OCI-LY7 (cell line): ENCODE data around the gene KCNK7. TPM values are rescaled to one million over a fixed set of nuclear protein-coding genes. Genes with fewer than 3 reads are reported as not detected.
A peak's percentile ranks its signal among the peaks of the same experiment; 100 is the strongest.

Source experiments
- BruUV-seq: library from RNA; stranded (reverse); fragments of 400-500 nt; replicated peaks from 2 replicates; lab custom pipeline; 2021; lab: Mats Ljungman, UMichigan
- CTCF ChIA-PET: fragments of 300-600 bp; sonication (Branson Sonifier 250); formaldehyde crosslinking; loops from one replicate; lab custom pipeline; 2022; ENCODE audit warnings: antibody characterized with exemption; ENCODE audit not compliant: unreplicated experiment; lab: Charles Lee
- POLR2A ChIA-PET: fragments of 300-600 bp; sonication (Branson Sonifier 250); formaldehyde crosslinking; loops from one replicate; lab custom pipeline; 2022; ENCODE audit warnings: antibody characterized with exemption; lab: Charles Lee
- DNase-seq: peaks from one replicate; pipeline ENCODE4 v3.0.0-alpha.2; 2015; ENCODE audit warnings: low spot score
- H2AFZ ChIP-seq: fragments of 200-600 bp; sonication (generic), shearing (Covaris generic); 2 replicates; pipeline ENCODE4 v1.6.1; 2014; ENCODE audit warnings: mild to moderate bottlenecking, antibody characterized with exemption, low read length, moderate library complexity
- H3K27ac ChIP-seq: fragments of 200-600 bp; sonication (generic); 2 replicates; pipeline ENCODE4 v1.5.1; 2014; ENCODE audit warnings: mixed run types, low read depth, mild to moderate bottlenecking, moderate library complexity, low read length, inconsistent platforms; ENCODE audit not compliant: poor library complexity, severe bottlenecking
- H3K36me3 ChIP-seq: fragments of 200-600 bp; sonication (generic); 2 replicates; pipeline ENCODE4 v1.6.1; 2014; ENCODE audit warnings: mild to moderate bottlenecking, antibody characterized with exemption, low read length, moderate library complexity, mixed read lengths; ENCODE audit not compliant: insufficient read depth
- H3K4me1 ChIP-seq: fragments of 200-600 bp; sonication (generic); 2 replicates; pipeline ENCODE4 v1.5.1; 2014; ENCODE audit warnings: mild to moderate bottlenecking, low read length; ENCODE audit not compliant: insufficient read depth, poor library complexity, severe bottlenecking
- H3K4me2 ChIP-seq: fragments of 200-600 bp; sonication (generic); 2 replicates; pipeline ENCODE4 v1.6.1; 2014; ENCODE audit warnings: mild to moderate bottlenecking, low read length
- H3K4me3 ChIP-seq: fragments of 200-600 bp; sonication (generic); 2 replicates; pipeline ENCODE4 v1.5.1; 2014; ENCODE audit warnings: mild to moderate bottlenecking, low read depth, low read length; ENCODE audit not compliant: poor library complexity, severe bottlenecking
- H3K79me2 ChIP-seq: fragments of 200-600 bp; sonication (generic); 2 replicates; pipeline ENCODE4 v1.6.1; 2016; ENCODE audit warnings: low read depth, mild to moderate bottlenecking, low read length, moderate library complexity, mixed read lengths; ENCODE audit not compliant: insufficient read depth
- H3K9me2 ChIP-seq: fragments of 200-600 bp; sonication (generic); 2 replicates; pipeline ENCODE4 v1.6.1; 2016; ENCODE audit warnings: mild to moderate bottlenecking, low read length, mixed read lengths; ENCODE audit not compliant: insufficient read depth
- H3K9me3 ChIP-seq: fragments of 200-600 bp; sonication (generic); 2 replicates; pipeline ENCODE4 v1.6.1; 2014; ENCODE audit warnings: mild to moderate bottlenecking, mixed run types, low read length, mixed read lengths
- H4K20me1 ChIP-seq: fragments of 200-600 bp; sonication (generic); 2 replicates; pipeline ENCODE4 v1.6.1; 2014; ENCODE audit warnings: mild to moderate bottlenecking, antibody characterized with exemption, low read length, moderate library complexity, mixed read lengths; ENCODE audit not compliant: insufficient read depth
- CTCF ChIP-seq: fragments of 200-600 bp; sonication (generic); conservative IDR thresholded peaks from 2 replicates; pipeline ENCODE4 v1.5.1; 2014; ENCODE audit warnings: mild to moderate bottlenecking, antibody characterized with exemption, low read length, moderate library complexity, mixed read lengths
- EZH2phosphoT487 ChIP-seq: fragments of 200-600 bp; sonication (generic); IDR thresholded peaks from 2 replicates; pipeline ENCODE4 v1.6.1; 2018; ENCODE audit warnings: low read depth, borderline replicate concordance, mild to moderate bottlenecking, mixed run types, antibody characterized with exemption, low read length, moderate library complexity, mixed read lengths
- intact Hi-C: fragments of 100-400 bp; cut with micrococcal nuclease; formaldehyde crosslinking; loops from one replicate; pipeline ENCODE4 v1.10.0; 2022; ENCODE audit not compliant: unreplicated experiment
- total RNA-seq, 2 experiments: library from RNA; depleted of rRNA in 1 of 2; stranded (reverse); fragments of >200 nt in 1 of 2; shearing (Covaris generic) in 1 of 2; gene quantifications; 2 replicates each; pipeline ENCODE4 v1.2.3, GENCODE V29; 2014 to 2022

KCNK7 gene
- total RNA-seq, 2 experiments from 2014 or later: 0.68 to 1.4 TPM

GRCh38 chr11:65558002-65558929, 37.3 kb downstream of the KCNK7 start, which contains the start of gene LTBP3:
TSS of gene LTBP3 (minus strand) at chr11:65558359. CDS start at chr11:65557959, 400 bp downstream.
- POLR2A ChIA-PET: no interaction called here
- Histone ChIP-seq H3K79me2 (no peaks in the 10 kb centered on the region), H3K4me1 (peaks cover 10% of the 10 kb centered on the region), H4K20me1 (no peaks in the 10 kb centered on the region), H3K4me2 (peak within 1 kb of the TSS; percentile 49; the same call in 1 of the 2 replicates), H3K4me3 (peak within 1 kb of the TSS; percentile 33), H3K36me3 (no peaks in the 10 kb centered on the region), H3K9me3 (no peaks in the 10 kb centered on the region), H3K27ac (no peak within 1 kb of the TSS), H2AFZ (no peak within 1 kb of the TSS), H3K9me2 (no peaks in the 10 kb centered on the region)
- intact Hi-C loops: no loop called here
- TF ChIP-seq EZH2phosphoT487 (peak; percentile 72; the same call in 1 of the 2 replicates), CTCF (no peak)
- CTCF ChIA-PET: no interaction called here
- BruUV-seq: no TSS peak
- no peak for DNase-seq

DNA sequence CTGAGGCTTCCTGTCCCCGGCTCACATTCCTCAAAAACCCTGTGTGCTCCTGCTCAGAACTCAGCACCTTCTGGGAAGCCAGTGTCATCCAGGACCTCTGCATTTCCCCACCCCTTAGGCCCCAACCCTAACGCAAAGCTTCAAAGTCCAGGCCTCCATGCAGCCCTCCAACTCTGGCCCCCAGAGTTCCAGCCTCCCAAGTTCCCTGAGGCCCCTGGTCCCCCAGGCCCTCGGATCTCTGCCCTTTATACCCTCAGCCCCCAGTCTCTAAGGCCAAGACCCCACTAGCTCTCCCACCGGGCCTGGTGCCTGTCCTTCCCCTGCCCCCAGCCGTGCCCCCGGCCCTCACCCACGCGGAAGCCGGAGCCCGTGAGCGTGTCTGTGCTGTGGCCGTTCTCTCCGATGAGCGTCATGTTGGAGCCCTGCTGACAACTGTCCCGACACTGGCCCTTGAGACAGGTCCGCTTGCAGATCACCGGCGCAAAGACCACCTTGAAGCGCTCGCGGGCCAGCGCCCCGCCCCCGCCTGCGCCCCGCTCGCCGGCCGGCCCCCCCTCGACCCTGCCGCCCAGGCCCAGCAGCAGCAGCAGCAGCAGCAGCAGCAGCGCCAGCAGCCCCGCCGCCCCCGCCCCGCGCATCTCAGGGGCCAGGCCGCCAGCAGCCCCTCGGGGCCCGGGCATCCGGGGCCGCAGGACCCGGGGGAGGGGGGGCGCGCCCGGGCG, 38.2 kb downstream of the KCNK7 start:
- no peaks in the 10 kb centered on the region for H3K79me2 ChIP-seq
- peaks cover 18% of the 10 kb centered on the region for H3K4me1 ChIP-seq
- no peak overlapping the region for H3K27ac ChIP-seq
- H2AFZ ChIP-seq: no peak overlapping the region
- no peak for DNase-seq
- H3K36me3 ChIP-seq: no peaks in the 10 kb centered on the region
- intact Hi-C loops: no loop called here
- no peak overlapping the region for H3K4me3 ChIP-seq
- BruUV-seq: no TSS peak
- POLR2A ChIA-PET: interaction anchor here (0.9 kb wide), 1 partner anchor 8 kb away, joined by 3 read pairs; no protein-coding TSS in a partner anchor
- CTCF ChIA-PET: no interaction called here
- no peaks in the 10 kb centered on the region for H3K9me2 ChIP-seq
- no peaks in the 10 kb centered on the region for H4K20me1 ChIP-seq
- no peaks in the 10 kb centered on the region for H3K9me3 ChIP-seq
- TF ChIP-seq CTCF (no peak), EZH2phosphoT487 (no peak)
- peak overlapping the region; percentile 49; the same call in 1 of the 2 replicates for H3K4me2 ChIP-seq
